ENCODE measurements around the gene LAMC1.

Gene LAMC1

DNA sequence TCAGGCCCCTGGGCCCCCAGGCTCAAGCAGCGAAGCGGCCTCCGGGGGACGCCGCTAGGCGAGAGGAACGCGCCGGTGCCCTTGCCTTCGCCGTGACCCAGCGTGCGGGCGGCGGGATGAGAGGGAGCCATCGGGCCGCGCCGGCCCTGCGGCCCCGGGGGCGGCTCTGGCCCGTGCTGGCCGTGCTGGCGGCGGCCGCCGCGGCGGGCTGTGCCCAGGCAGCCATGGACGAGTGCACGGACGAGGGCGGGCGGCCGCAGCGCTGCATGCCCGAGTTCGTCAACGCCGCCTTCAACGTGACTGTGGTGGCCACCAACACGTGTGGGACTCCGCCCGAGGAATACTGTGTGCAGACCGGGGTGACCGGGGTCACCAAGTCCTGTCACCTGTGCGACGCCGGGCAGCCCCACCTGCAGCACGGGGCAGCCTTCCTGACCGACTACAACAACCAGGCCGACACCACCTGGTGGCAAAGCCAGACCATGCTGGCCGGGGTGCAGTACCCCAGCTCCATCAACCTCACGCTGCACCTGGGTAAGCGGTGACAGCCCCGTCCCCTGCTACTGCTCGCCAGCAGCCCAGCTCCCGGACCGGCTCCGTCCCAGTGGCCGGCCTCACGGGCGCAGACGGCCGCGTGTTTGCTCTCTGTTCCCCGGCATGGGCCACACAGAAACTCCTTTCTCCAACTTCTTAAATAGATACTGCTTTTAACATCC is 539 bp downstream of the LAMC1 start:
- no CpG with 5 or more reads among the region's 68 CpGs for WGBS, 2 donors (ENCODE audit: extremely low coverage in 2 of 2, insufficient read length in 2 of 2, insufficient replicate concordance in 1 of 2)
- no peak overlapping the region for H4K8ac ChIP-seq (ENCODE audit: low read depth, low read length)

DNA sequence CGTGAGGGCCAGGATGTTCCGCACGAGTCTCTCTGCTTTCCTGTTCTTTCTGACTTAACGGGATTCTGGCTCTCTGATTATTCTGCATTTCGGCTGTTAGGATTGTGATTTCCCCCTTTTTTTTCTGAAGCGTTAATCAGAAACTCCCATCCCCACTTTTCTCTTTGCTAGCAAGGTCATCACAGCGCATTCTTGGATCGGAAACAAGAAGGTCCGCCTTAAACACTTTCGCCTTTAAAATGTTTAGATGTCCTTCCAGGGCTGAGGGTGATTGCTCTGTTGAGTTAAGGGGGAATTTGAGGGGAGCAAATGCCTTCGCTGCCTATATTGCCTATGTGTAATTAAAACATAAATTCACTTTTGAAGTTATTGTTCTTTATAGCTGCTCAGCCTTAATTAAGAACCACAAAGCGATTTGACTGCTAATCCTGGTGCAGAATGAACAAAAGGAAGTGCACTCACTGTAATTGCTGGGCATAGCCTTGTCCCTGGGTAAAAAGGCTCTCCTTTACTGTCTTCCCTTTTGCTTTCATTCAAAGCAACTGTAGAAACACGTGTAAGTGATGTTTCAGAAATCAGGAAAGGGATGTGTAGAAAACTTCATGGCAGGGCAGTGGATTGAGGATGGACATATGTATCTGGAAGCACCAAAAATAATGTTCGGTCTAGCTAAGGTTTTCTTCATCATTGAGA is 1.2 kb downstream of the LAMC1 start:
- Histone ChIP-seq H3K27me3 (ENCODE audit: control insufficient read depth in 3 of 3, insufficient read depth in 3 of 3, low read depth in 1 of 3, low read length in 3 of 3) (no peaks in the 10 kb centered on the region), H3K4me3 (ENCODE audit: low read length in 2 of 2) (peak overlapping the region; percentile 91 to 96), H3K14ac (ENCODE audit: low read length) (no peak overlapping the region), H2BK5ac (ENCODE audit: low read length) (peak overlapping the region; percentile 96), H3K23ac (ENCODE audit: low read depth, low read length, poor library complexity) (no peak overlapping the region), H3K4ac (ENCODE audit: low read length) (no peak overlapping the region), H3K9ac (ENCODE audit: low read depth, low read length, poor library complexity) (peak overlapping the region; percentile 97), H3K79me1 (ENCODE audit: low read depth, low read length) (no peaks in the 10 kb centered on the region), H2AK5ac (ENCODE audit: low read depth, low read length) (no peak overlapping the region), H3K18ac (ENCODE audit: low read length) (peak overlapping the region; percentile 99), H3K9me3 (replicated peaks in 1 of 2; ENCODE audit: control insufficient read depth in 2 of 2, insufficient read depth in 1 of 2, low read depth in 1 of 2, low read length in 2 of 2) (no peaks in the 10 kb centered on the region), H4K91ac (ENCODE audit: low read depth, low read length, poor library complexity) (no peak overlapping the region), H2BK15ac (ENCODE audit: low read length) (no peak overlapping the region), H3K27ac (replicated peaks; ENCODE audit: low read length) (no peak overlapping the region), H2BK120ac (ENCODE audit: low read depth, low read length) (no peak overlapping the region), H3K4me2 (ENCODE audit: insufficient read depth, low read length, poor library complexity, severe bottlenecking) (peak overlapping the region; percentile 95), H3K4me1 (ENCODE audit: control insufficient read depth in 2 of 2, insufficient read depth in 1 of 2, low read depth in 1 of 2, low read length in 2 of 2) (peaks cover 9 to 26% of the 10 kb centered on the region in 2 donors), H3K36me3 (replicated peaks in 1 of 2; ENCODE audit: control insufficient read depth in 2 of 2, insufficient read depth in 2 of 2, low read length in 2 of 2) (peaks cover 0 to 22% of the 10 kb centered on the region in 2 donors), H2BK12ac (ENCODE audit: low read length) (no peak overlapping the region), H2AFZ (ENCODE audit: low read length) (peak overlapping the region; percentile 84), H4K8ac (ENCODE audit: low read depth, low read length) (no peak overlapping the region)
- peak; percentile 14 for DNase-seq (ENCODE audit: low spot score)
- WGBS, 2 donors (ENCODE audit: extremely low coverage in 2 of 2, insufficient read length in 2 of 2, insufficient replicate concordance in 1 of 2), result no CpG with 5 or more reads among the region's 14 CpGs

More for the DNA sequence above, 539 bp downstream of the LAMC1 start:
- H2AK5ac ChIP-seq (ENCODE audit: low read depth, low read length), result no peak overlapping the region
- H2AFZ ChIP-seq (ENCODE audit: low read length), result peak overlapping the region; percentile 84
- no peak overlapping the region for H3K14ac ChIP-seq (ENCODE audit: low read length)
- H3K27ac ChIP-seq (replicated peaks; ENCODE audit: low read length), result peak overlapping the region; percentile 93
- no peak overlapping the region for H2BK15ac ChIP-seq (ENCODE audit: low read length)
- H3K27me3 ChIP-seq (ENCODE audit: control insufficient read depth in 3 of 3, insufficient read depth in 3 of 3, low read depth in 1 of 3, low read length in 3 of 3), result no peaks in the 10 kb centered on the region
- peak overlapping the region; percentile 59 for H2BK12ac ChIP-seq (ENCODE audit: low read length)
- no peak overlapping the region for H2BK120ac ChIP-seq (ENCODE audit: low read depth, low read length)
- H2BK5ac ChIP-seq (ENCODE audit: low read length), result peak overlapping the region; percentile 96
- peak overlapping the region; percentile 91 to 96 for H3K4me3 ChIP-seq (ENCODE audit: low read length in 2 of 2)
- peak overlapping the region; percentile 97 for H3K9ac ChIP-seq (ENCODE audit: low read depth, low read length, poor library complexity)
- DNase-seq (ENCODE audit: low spot score), result peak; percentile 48
- peaks cover 0 to 15% of the 10 kb centered on the region in 2 donors for H3K36me3 ChIP-seq (replicated peaks in 1 of 2; ENCODE audit: control insufficient read depth in 2 of 2, insufficient read depth in 2 of 2, low read length in 2 of 2)
- H3K4me1 ChIP-seq (ENCODE audit: control insufficient read depth in 2 of 2, insufficient read depth in 1 of 2, low read depth in 1 of 2, low read length in 2 of 2), result peaks cover 9 to 23% of the 10 kb centered on the region in 2 donors
- no peak overlapping the region for H4K91ac ChIP-seq (ENCODE audit: low read depth, low read length, poor library complexity)
- peak overlapping the region; percentile 45 for H3K23ac ChIP-seq (ENCODE audit: low read depth, low read length, poor library complexity)
- H3K18ac ChIP-seq (ENCODE audit: low read length), result peak overlapping the region; percentile 99
- no peaks in the 10 kb centered on the region for H3K79me1 ChIP-seq (ENCODE audit: low read depth, low read length)
- H3K4ac ChIP-seq (ENCODE audit: low read length), result no peak overlapping the region
- H3K4me2 ChIP-seq (ENCODE audit: insufficient read depth, low read length, poor library complexity, severe bottlenecking), result peak overlapping the region; percentile 95
- no peaks in the 10 kb centered on the region for H3K9me3 ChIP-seq (replicated peaks in 1 of 2; ENCODE audit: control insufficient read depth in 2 of 2, insufficient read depth in 1 of 2, low read depth in 1 of 2, low read length in 2 of 2)

DNA sequence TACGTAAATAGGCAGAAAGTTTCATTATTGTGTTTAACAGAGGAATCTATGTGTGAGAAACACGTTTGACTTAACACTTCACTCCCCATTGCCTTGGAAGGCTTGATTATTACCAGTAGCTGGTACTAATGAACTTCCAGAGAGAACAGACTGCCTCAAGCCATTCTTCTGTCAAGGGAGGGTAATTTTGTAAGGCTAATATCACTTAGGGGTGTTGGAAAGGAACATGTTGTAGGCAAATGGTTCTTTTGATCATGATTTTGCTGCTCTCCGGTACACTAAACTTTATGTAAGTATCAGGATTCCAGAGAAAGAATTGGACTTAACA is 1.8 kb downstream of the LAMC1 start:
- no CpG with 5 or more reads among the region's 3 CpGs for WGBS, 2 donors (ENCODE audit: extremely low coverage in 2 of 2, insufficient read length in 2 of 2, insufficient replicate concordance in 1 of 2)
- DNase-seq (ENCODE audit: low spot score), result no peak
- Histone ChIP-seq H3K36me3 (replicated peaks in 1 of 2; ENCODE audit: control insufficient read depth in 2 of 2, insufficient read depth in 2 of 2, low read length in 2 of 2) (peaks cover 0 to 23% of the 10 kb centered on the region in 2 donors), H3K4me1 (ENCODE audit: control insufficient read depth in 2 of 2, insufficient read depth in 1 of 2, low read depth in 1 of 2, low read length in 2 of 2) (peaks cover 9 to 31% of the 10 kb centered on the region in 2 donors), H2BK120ac (ENCODE audit: low read depth, low read length) (no peak overlapping the region), H3K4me2 (ENCODE audit: insufficient read depth, low read length, poor library complexity, severe bottlenecking) (peak overlapping the region; percentile 95), H3K27me3 (ENCODE audit: control insufficient read depth in 3 of 3, insufficient read depth in 3 of 3, low read depth in 1 of 3, low read length in 3 of 3) (no peaks in the 10 kb centered on the region), H2AFZ (ENCODE audit: low read length) (no peak overlapping the region), H3K9ac (ENCODE audit: low read depth, low read length, poor library complexity) (no peak overlapping the region), H2BK5ac (ENCODE audit: low read length) (no peak overlapping the region), H3K27ac (replicated peaks; ENCODE audit: low read length) (no peak overlapping the region), H3K18ac (ENCODE audit: low read length) (no peak overlapping the region), H3K4ac (ENCODE audit: low read length) (no peak overlapping the region), H3K14ac (ENCODE audit: low read length) (no peak overlapping the region), H4K91ac (ENCODE audit: low read depth, low read length, poor library complexity) (no peak overlapping the region), H3K9me3 (replicated peaks in 1 of 2; ENCODE audit: control insufficient read depth in 2 of 2, insufficient read depth in 1 of 2, low read depth in 1 of 2, low read length in 2 of 2) (no peaks in the 10 kb centered on the region), H3K4me3 (ENCODE audit: low read length in 2 of 2) (peak overlapping the region; percentile 91 to 96), H2BK12ac (ENCODE audit: low read length) (no peak overlapping the region), H2BK15ac (ENCODE audit: low read length) (no peak overlapping the region), H3K23ac (ENCODE audit: low read depth, low read length, poor library complexity) (no peak overlapping the region), H4K8ac (ENCODE audit: low read depth, low read length) (no peak overlapping the region), H2AK5ac (ENCODE audit: low read depth, low read length) (no peak overlapping the region), H3K79me1 (ENCODE audit: low read depth, low read length) (no peaks in the 10 kb centered on the region)

Measured in neuronal stem cell (in vitro differentiated cells).